GM12875 (cell line): ENCODE data around the gene MRPS5.

Experiments used
- H3K4me3 ChIP-seq: one replicate; pipeline ENCODE4 v1.5.1; 2011; ENCODE audit warnings: low read depth, low read length, control low read depth
- CTCF ChIP-seq: IDR thresholded peaks from 2 replicates; pipeline ENCODE4 v1.5.1; 2011; ENCODE audit warnings: low read depth, mild to moderate bottlenecking, control low read depth, inconsistent platforms, low read length, moderate library complexity, borderline replicate concordance; ENCODE audit not compliant: insufficient read depth

Gene MRPS5

DNA sequence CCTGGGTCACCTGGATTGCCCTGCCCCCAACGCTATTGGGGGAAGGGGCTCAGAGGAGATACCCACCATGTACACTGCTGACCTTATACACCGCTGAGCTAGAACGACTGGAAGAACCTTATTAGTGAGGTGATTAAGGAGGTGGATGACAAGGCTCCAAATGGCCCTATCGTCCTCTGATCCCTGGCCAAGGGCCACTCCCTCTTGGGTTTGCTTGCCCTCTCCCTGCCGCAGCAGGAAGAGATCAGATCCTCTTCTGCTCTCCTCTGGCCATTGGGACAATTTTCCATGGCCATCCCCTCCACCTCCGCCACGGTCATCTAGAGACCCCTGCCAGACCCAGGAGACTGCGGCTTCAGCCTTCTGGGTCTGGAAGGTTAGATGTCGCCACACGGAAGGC is 36.8 kb upstream of the MRPS5 start:
- no peak for TF ChIP-seq CTCF
- peak overlapping the region; percentile 60 for H3K4me3 ChIP-seq

DNA sequence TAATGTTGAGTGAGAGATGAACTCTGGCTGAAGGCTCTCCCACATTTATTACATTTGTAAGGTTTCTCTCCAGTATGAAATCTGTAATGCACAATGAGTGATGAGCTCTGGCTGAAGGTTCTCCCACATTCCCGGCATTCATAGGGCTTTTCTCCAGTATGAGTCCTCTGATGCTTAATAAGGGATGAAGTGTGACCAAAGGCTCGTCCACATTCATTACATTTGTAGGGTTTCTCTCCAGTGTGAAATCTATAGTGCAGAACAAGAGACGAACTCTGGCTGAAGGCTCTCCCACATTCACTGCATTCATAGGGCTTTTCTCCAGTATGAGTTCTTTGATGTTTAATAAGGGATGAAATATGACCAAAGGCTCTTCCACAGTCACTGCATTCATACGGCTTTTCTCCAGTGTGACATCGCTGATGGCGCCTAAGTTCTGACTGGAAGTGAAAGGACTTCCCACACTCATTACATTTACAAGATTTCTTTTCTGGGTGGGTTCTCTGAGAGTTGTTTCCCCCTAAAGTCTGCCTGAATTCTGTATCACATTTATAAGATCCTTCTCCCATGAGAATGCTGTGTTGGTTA is 27.9 kb upstream of the MRPS5 start:
- H3K4me3 ChIP-seq = no peak overlapping the region
- TF ChIP-seq CTCF = no peak

GRCh38 chr2:95143838-95144237 is 22.2 kb upstream of the MRPS5 start:
- TF ChIP-seq CTCF = no peak
- no peak overlapping the region for H3K4me3 ChIP-seq

GRCh38 chr2:95138702-95139101 is 17.1 kb upstream of the MRPS5 start:
- H3K4me3 ChIP-seq = no peak overlapping the region
- TF ChIP-seq CTCF = no peak

GRCh38 chr2:95122197-95122551 is 566 bp upstream of the MRPS5 start:
- TF ChIP-seq CTCF = no peak
- H3K4me3 ChIP-seq = peak overlapping the region; percentile 90

- no peak for TF ChIP-seq CTCF
- H3K4me3 ChIP-seq = peak overlapping the region; percentile 90
Observed at GRCh38 chr2:95121093-95121406, 558 bp downstream of the MRPS5 start.

GRCh38 chr2:95115418-95115817 is 6.2 kb downstream of the MRPS5 start:
- no peak overlapping the region for H3K4me3 ChIP-seq
- TF ChIP-seq CTCF = peak; percentile 88
